H9 (cell line): Measurements from ENCODE around the gene SNURF. TPM values are rescaled to one million over a fixed set of nuclear protein-coding genes. Genes with fewer than 3 reads are reported as not detected.
"Not testable (repeated sequence)": the region's sequence is repeated elsewhere in the genome, so short reads cannot be mapped to it uniquely, and the experiment has no call there.

ENCODE experiments used
- DNase-seq: peaks from one replicate; pipeline ENCODE4 v3.0.0-alpha.2; 2017
- H2AFZ ChIP-seq: one replicate; pipeline ENCODE4 v1.6.1; 2013; ENCODE audit warnings: mild to moderate bottlenecking, low read length, control low read depth, moderate library complexity
- H2AK5ac ChIP-seq: 2 replicates; pipeline ENCODE4 v1.6.1; 2013; ENCODE audit warnings: low read length, control low read depth, mixed read lengths; ENCODE audit not compliant: insufficient read length
- H2BK120ac ChIP-seq: one replicate; pipeline ENCODE4 v1.6.1; 2013; ENCODE audit warnings: low read depth, mild to moderate bottlenecking, low read length, control low read depth, inconsistent platforms; ENCODE audit not compliant: poor library complexity, severe bottlenecking
- H2BK12ac ChIP-seq: 2 replicates; pipeline ENCODE4 v1.6.1; 2013; ENCODE audit warnings: low read length, control low read depth, mixed read lengths, low read depth; ENCODE audit not compliant: insufficient read length
- H2BK15ac ChIP-seq: 2 replicates; pipeline ENCODE4 v1.6.1; 2013; ENCODE audit warnings: low read depth, low read length, control low read depth
- H2BK20ac ChIP-seq: one replicate; pipeline ENCODE4 v1.6.1; 2013; ENCODE audit warnings: low read depth, mild to moderate bottlenecking, low read length, control low read depth, inconsistent platforms; ENCODE audit not compliant: poor library complexity, severe bottlenecking
- H2BK5ac ChIP-seq: 2 replicates; pipeline ENCODE4 v1.6.1; 2013; ENCODE audit warnings: low read length, control low read depth, mixed read lengths; ENCODE audit not compliant: insufficient read length
- H3K14ac ChIP-seq: 2 replicates; pipeline ENCODE4 v1.6.1; 2013; ENCODE audit warnings: low read length, control low read depth; ENCODE audit not compliant: insufficient read depth
- H3K18ac ChIP-seq: 2 replicates; pipeline ENCODE4 v1.6.1; 2013; ENCODE audit warnings: low read depth, mild to moderate bottlenecking, mixed read lengths, low read length, control low read depth; ENCODE audit not compliant: insufficient read length
- H3K23ac ChIP-seq: 2 replicates; pipeline ENCODE4 v1.6.1; 2013; ENCODE audit warnings: low read length, control low read depth, mixed read lengths, low read depth; ENCODE audit not compliant: insufficient read length
- H3K23me2 ChIP-seq: 2 replicates; pipeline ENCODE4 v1.6.1; 2013; ENCODE audit warnings: low read depth, mild to moderate bottlenecking, mixed read lengths, low read length, control low read depth; ENCODE audit not compliant: insufficient read length, poor library complexity, severe bottlenecking
- H3K27ac ChIP-seq: 2 replicates; pipeline ENCODE4 v1.5.1; 2013; ENCODE audit warnings: low read length, control low read depth, mixed read lengths, low read depth; ENCODE audit not compliant: insufficient read length
- H3K27me3 ChIP-seq: 2 replicates; pipeline ENCODE4 v1.6.1; 2013; ENCODE audit warnings: low read length, control low read depth, inconsistent platforms; ENCODE audit not compliant: insufficient read depth
- H3K4ac ChIP-seq: 2 replicates; pipeline ENCODE4 v1.6.1; 2013; ENCODE audit warnings: low read depth, mild to moderate bottlenecking, control low read depth, inconsistent platforms, low read length, moderate library complexity
- H3K4me1 ChIP-seq: 2 replicates; pipeline ENCODE4 v1.6.1; 2013; ENCODE audit warnings: low read length, control low read depth, inconsistent platforms; ENCODE audit not compliant: insufficient read depth
- H3K4me2 ChIP-seq: 2 replicates; pipeline ENCODE4 v1.6.1; 2013; ENCODE audit warnings: low read length, control low read depth, mixed read lengths; ENCODE audit not compliant: insufficient read length, insufficient read depth
- H3K56ac ChIP-seq: 2 replicates; pipeline ENCODE4 v1.6.1; 2013; ENCODE audit warnings: low read depth, mild to moderate bottlenecking, mixed read lengths, low read length, control low read depth; ENCODE audit not compliant: insufficient read length
- H3K79me1 ChIP-seq: 2 replicates; pipeline ENCODE4 v1.6.1; 2013; ENCODE audit warnings: low read depth, mild to moderate bottlenecking, moderate library complexity, low read length, control low read depth, inconsistent platforms; ENCODE audit not compliant: insufficient read depth, poor library complexity, severe bottlenecking
- H3K79me2 ChIP-seq: 2 replicates; pipeline ENCODE4 v1.6.1; 2013; ENCODE audit warnings: low read length, control low read depth, inconsistent platforms; ENCODE audit not compliant: insufficient read depth
- H3K9ac ChIP-seq: 2 replicates; pipeline ENCODE4 v1.6.1; 2013; ENCODE audit warnings: low read length, control low read depth, mixed read lengths; ENCODE audit not compliant: insufficient read length; ENCODE audit errors: extremely low read depth
- H3K9me3 ChIP-seq: one replicate; pipeline ENCODE4 v1.6.1; 2013; ENCODE audit warnings: low read depth, low read length, inconsistent platforms; ENCODE audit not compliant: control insufficient read depth
- H3T11ph ChIP-seq: one replicate; pipeline ENCODE4 v1.6.1; 2013; ENCODE audit warnings: mild to moderate bottlenecking, low read length, control low read depth, inconsistent platforms
- H4K20me1 ChIP-seq: one replicate; pipeline ENCODE4 v1.6.1; 2013; ENCODE audit not compliant: control insufficient read depth, insufficient read length, insufficient read depth
- H4K5ac ChIP-seq: 2 replicates; pipeline ENCODE4 v1.6.1; 2013; ENCODE audit warnings: low read depth, mild to moderate bottlenecking, mixed read lengths, low read length, control low read depth; ENCODE audit not compliant: insufficient read length
- H4K8ac ChIP-seq: replicated peaks from 2 replicates; pipeline ENCODE4 v1.6.1; 2013; ENCODE audit warnings: low read length, control low read depth, mixed read lengths, low read depth; ENCODE audit not compliant: insufficient read length
- H4K91ac ChIP-seq: 2 replicates; pipeline ENCODE4 v1.6.1; 2013; ENCODE audit warnings: low read depth, mild to moderate bottlenecking, moderate library complexity, mixed read lengths, low read length, control low read depth; ENCODE audit not compliant: insufficient read length
- H3K27ac Mint-ChIP-seq, 3 experiments: 2 replicates in 2 of 3; 3 replicates in 1 of 3; pipeline ENCODE4 v1.8.0; 2020 to 2021; ENCODE audit warnings: mixed read lengths in 3 of 3, mild to moderate bottlenecking in 1 of 3, moderate library complexity in 1 of 3
- H3K27me3 Mint-ChIP-seq: 2 replicates; pipeline ENCODE4 v1.8.0; 2021; ENCODE audit warnings: low read depth, mild to moderate bottlenecking, moderate library complexity, mixed read lengths
- H3K36me3 Mint-ChIP-seq, 3 experiments: 2 replicates in 2 of 3; 3 replicates in 1 of 3; pipeline ENCODE4 v1.8.0; 2020 to 2021; ENCODE audit warnings: low read depth in 3 of 3, mixed read lengths in 3 of 3; ENCODE audit not compliant: insufficient read depth in 1 of 3
- H3K4me1 Mint-ChIP-seq, 2 experiments: 2 replicates each; pipeline ENCODE4 v1.8.0; 2020; ENCODE audit warnings: mixed read lengths in 2 of 2
- H3K4me3 Mint-ChIP-seq, 2 experiments: 2 replicates in 1 of 2; 3 replicates in 1 of 2; pipeline ENCODE4 v1.8.0; 2020 to 2021; ENCODE audit warnings: mild to moderate bottlenecking in 2 of 2, mixed read lengths in 2 of 2, moderate library complexity in 1 of 2
- H3K9me3 Mint-ChIP-seq, 2 experiments: 2 replicates in 1 of 2; 3 replicates in 1 of 2; pipeline ENCODE4 v1.8.0; 2020; ENCODE audit warnings: mild to moderate bottlenecking in 2 of 2, mixed read lengths in 2 of 2, moderate library complexity in 1 of 2
- CTCF ChIP-seq: fragments of 200-600 bp; sonication (generic); conservative IDR thresholded peaks from 3 replicates; pipeline ENCODE4 v1.8.0; 2021; ENCODE audit warnings: antibody characterized with exemption, mild to moderate bottlenecking
- WGBS: extraction: QIAGEN DNeasy Blood & Tissue Kit; methylation state at CpG from one replicate; pipeline ENCODE4 v1.1.7; 2013; ENCODE audit warnings: missing lambda C conversion rate, low lambda C conversion rate, mixed read lengths; ENCODE audit not compliant: insufficient read length; ENCODE audit errors: extremely low coverage; 5-methylcytosine and 5-hydroxymethylcytosine counted together
- total RNA-seq: library from RNA; stranded (reverse); gene quantifications from 2 replicates; pipeline ENCODE4 v1.2.1, GENCODE V29; 2021

SNURF gene
- total RNA-seq, 1 experiment from 2014 or later, result 134 TPM

- Histone ChIP-seq H3K9me3 (peaks cover 22% of the 10 kb centered on the region), H2AFZ (no peak overlapping the region), H3K4me2 (peak overlapping the region; percentile 40), H3K27ac (peak overlapping the region; percentile 74), H2BK12ac (no peak overlapping the region), H2AK5ac (no peak overlapping the region), H3T11ph (no peak overlapping the region), H3K4me1 (peaks cover 2% of the 10 kb centered on the region; the same call in 1 of the 2 replicates), H2BK15ac (no peak overlapping the region), H2BK5ac (no peak overlapping the region), H2BK20ac (no peak overlapping the region), H4K8ac (no peak overlapping the region), H3K56ac (no peak overlapping the region), H3K23ac (no peak overlapping the region), H3K79me2 (no peaks in the 10 kb centered on the region), H3K14ac (no peak overlapping the region), H2BK120ac (no peak overlapping the region), H4K5ac (no peak overlapping the region), H3K18ac (peak overlapping the region; percentile 15), H3K79me1 (no peaks in the 10 kb centered on the region), H3K27me3 (no peaks in the 10 kb centered on the region), H3K9ac (no peak overlapping the region), H3K4ac (no peak overlapping the region; the same call in 1 of the 2 replicates), H4K20me1 (no peaks in the 10 kb centered on the region), H4K91ac (no peak overlapping the region), H3K23me2 (no peaks in the 10 kb centered on the region)
- whole genome bisulfite sequencing, result no CpG with 5 or more reads among the region's 2 CpGs
- peaks cover 29% of the 10 kb centered on the region in 2 experiments for H3K4me1 Mint-ChIP-seq
- no peak for TF ChIP-seq CTCF
- H3K27me3 Mint-ChIP-seq, result no peaks in the 10 kb centered on the region
- peaks cover 12 to 13% (median 12%) of the 10 kb centered on the region in 3 experiments for H3K36me3 Mint-ChIP-seq
- H3K9me3 Mint-ChIP-seq, result peaks cover 59 to 77% of the 10 kb centered on the region in 2 experiments
- H3K27ac Mint-ChIP-seq, result peak overlapping the region; percentile 46 to 90 (median 69); a peak in 3 of 7 replicates
- H3K4me3 Mint-ChIP-seq, result peak overlapping the region in 1 of 2 experiments; percentile 38; a peak in 1 of 5 replicates
- peak; percentile 40 for DNase-seq
These were observed 35.3 kb upstream of the SNURF start for GRCh38 chr15:24919446-24919845.

GRCh38 chr15:24922781-24923180 is 32.0 kb upstream of the SNURF start:
- not testable (repeated sequence) for H3T11ph ChIP-seq, H3K23ac ChIP-seq, H3K4me1 ChIP-seq, H4K5ac ChIP-seq, H3K27me3 Mint-ChIP-seq, H4K91ac ChIP-seq, H3K27me3 ChIP-seq, H3K14ac ChIP-seq, H3K79me2 ChIP-seq, H3K23me2 ChIP-seq, H3K18ac ChIP-seq, H2AK5ac ChIP-seq, H4K20me1 ChIP-seq, H3K79me1 ChIP-seq, H3K4ac ChIP-seq, H4K8ac ChIP-seq, H3K27ac ChIP-seq, H2BK12ac ChIP-seq, H3K4me3 Mint-ChIP-seq, H2BK15ac ChIP-seq, H3K27ac Mint-ChIP-seq, H3K56ac ChIP-seq, H2BK20ac ChIP-seq, H3K36me3 Mint-ChIP-seq, H3K9ac ChIP-seq, H2AFZ ChIP-seq, DNase-seq, H2BK120ac ChIP-seq, H3K4me2 ChIP-seq, H2BK5ac ChIP-seq
- Mint-ChIP-seq H3K9me3 (peaks cover 50 to 79% of the 10 kb centered on the region in 2 experiments), H3K4me1 (peaks cover 31% of the 10 kb centered on the region in 2 experiments)
- peaks cover 32% of the 10 kb centered on the region for H3K9me3 ChIP-seq
- no CpG with 5 or more reads among the region's 6 CpGs for WGBS
